HFFc6 (cell line): ENCODE measurements around the gene SSTR1. TPM values are rescaled to one million over a fixed set of nuclear protein-coding genes. Genes with fewer than 3 reads are reported as not detected.
A peak's percentile ranks its signal among the peaks of the same experiment; 100 is the strongest.

ENCODE experiments used
- DNase-seq: peaks from one replicate; pipeline ENCODE4 v3.0.0-alpha.2; 2018
- H3K27ac Mint-ChIP-seq: 2 replicates; pipeline ENCODE4 v1.8.0; 2020; ENCODE audit warnings: mild to moderate bottlenecking, mixed read lengths
- H3K27me3 Mint-ChIP-seq: 2 replicates; pipeline ENCODE4 v1.8.0; 2021; ENCODE audit warnings: mild to moderate bottlenecking, moderate library complexity, mixed read lengths; ENCODE audit not compliant: insufficient read depth
- H3K36me3 Mint-ChIP-seq: 2 replicates; pipeline ENCODE4 v1.8.0; 2021; ENCODE audit warnings: low read depth, mixed read lengths
- H3K4me1 Mint-ChIP-seq: 2 replicates; pipeline ENCODE4 v1.8.0; 2020; ENCODE audit warnings: low read depth, mixed read lengths
- H3K4me3 Mint-ChIP-seq: 2 replicates; pipeline ENCODE4 v1.8.0; 2020; ENCODE audit warnings: mild to moderate bottlenecking, moderate library complexity, mixed read lengths
- H3K9me3 Mint-ChIP-seq: 2 replicates; pipeline ENCODE4 v1.8.0; 2020; ENCODE audit warnings: mild to moderate bottlenecking, mixed read lengths
- CTCF ChIP-seq: fragments of 200-600 bp; sonication (generic); IDR thresholded peaks from 2 replicates; pipeline ENCODE4 v1.5.0; 2021; ENCODE audit warnings: antibody characterized with exemption, mild to moderate bottlenecking
- total RNA-seq, 6 experiments: library from RNA; stranded (reverse); fragmentation: NEBNext Ultra II Directional; extraction: Animal tissue kit (Norgen Biotek cat#: 25700); gene quantifications; 2 replicates in 1 of 6; 3 replicates in 5 of 6; pipeline ENCODE4 v1.2.3, GENCODE V29; 2021

Gene SSTR1
- total RNA-seq, 6 experiments from 2014 or later: 106 to 209 (median 120) TPM

GRCh38 chr14:38208618-38209562 lies 1.2 kb downstream of the SSTR1 start:
- TF ChIP-seq CTCF: peak; percentile 68
- Mint-ChIP-seq H3K27me3 (peaks cover 5% of the 10 kb centered on the region), H3K27ac (peak overlapping the region; percentile 98), H3K4me1 (peaks cover 61% of the 10 kb centered on the region), H3K9me3 (peaks cover 4% of the 10 kb centered on the region), H3K36me3 (peaks cover 57% of the 10 kb centered on the region), H3K4me3 (peak overlapping the region; percentile 98)
- peak; percentile 92 for DNase-seq

GRCh38 chr14:38209572-38210557 lies 2.2 kb downstream of the SSTR1 start:
- no peak for TF ChIP-seq CTCF
- Mint-ChIP-seq H3K4me1 (peaks cover 61% of the 10 kb centered on the region), H3K9me3 (peaks cover 4% of the 10 kb centered on the region), H3K27me3 (peaks cover 5% of the 10 kb centered on the region), H3K36me3 (peaks cover 63% of the 10 kb centered on the region), H3K4me3 (peak overlapping the region; percentile 98), H3K27ac (peak overlapping the region; percentile 98)
- peak; percentile 94 for DNase-seq

GRCh38 chr14:38210587-38211216 lies 3.0 kb downstream of the SSTR1 start:
- Mint-ChIP-seq H3K9me3 (peaks cover 4% of the 10 kb centered on the region), H3K4me3 (peak overlapping the region; percentile 98), H3K4me1 (peaks cover 61% of the 10 kb centered on the region), H3K27me3 (peaks cover 5% of the 10 kb centered on the region), H3K36me3 (peaks cover 63% of the 10 kb centered on the region), H3K27ac (peak overlapping the region; percentile 98)
- peak; percentile 68 for TF ChIP-seq CTCF
- DNase-seq: peak; percentile 43

GRCh38 chr14:38211255-38211735 lies 3.6 kb downstream of the SSTR1 start:
- TF ChIP-seq CTCF: 0 out of 2 replicates have a peak, but pooled peaks have one; percentile 9
- peaks cover 59% of the 10 kb centered on the region for H3K36me3 Mint-ChIP-seq
- peak overlapping the region; percentile 98 for H3K4me3 Mint-ChIP-seq
- peak overlapping the region; percentile 98 for H3K27ac Mint-ChIP-seq
- peaks cover 60% of the 10 kb centered on the region for H3K4me1 Mint-ChIP-seq
- H3K27me3 Mint-ChIP-seq: peaks cover 5% of the 10 kb centered on the region
- DNase-seq: no peak
- no peaks in the 10 kb centered on the region; the same call in 1 of the 2 replicates for H3K9me3 Mint-ChIP-seq

- Mint-ChIP-seq H3K27me3 (peaks cover 5% of the 10 kb centered on the region), H3K4me3 (peak overlapping the region; percentile 98), H3K27ac (peak overlapping the region; percentile 98), H3K4me1 (peaks cover 60% of the 10 kb centered on the region), H3K9me3 (no peaks in the 10 kb centered on the region), H3K36me3 (peaks cover 52% of the 10 kb centered on the region)
- DNase-seq: no peak
- TF ChIP-seq CTCF: no peak
Observed at GRCh38 chr14:38212111-38212510, 4.4 kb downstream of the SSTR1 start.
